Upper lobe of left lung (tissue), 4 donors: Measurements from ENCODE around the gene SC5D.

ENCODE experiments used
- EP300 ChIP-seq, 4 donors: sonication (generic); formaldehyde crosslinking; IDR thresholded peaks; one replicate each; pipeline ENCODE4 v1.5.1; 2017; ENCODE audit warnings: antibody characterized with exemption in 4 of 4, control low read depth in 2 of 4
- TF ChIP-seq, protein P1 (sequence below), 6 experiments: fragments of 450-650 bp in 4 of 6; fragments of 200-600 bp in 2 of 6; sonication (generic) in 2 of 6; IDR thresholded peaks; one replicate each; pipeline ENCODE4 v1.5.1; 2016 to 2019; ENCODE audit warnings: antibody characterized with exemption in 6 of 6

DNA sequence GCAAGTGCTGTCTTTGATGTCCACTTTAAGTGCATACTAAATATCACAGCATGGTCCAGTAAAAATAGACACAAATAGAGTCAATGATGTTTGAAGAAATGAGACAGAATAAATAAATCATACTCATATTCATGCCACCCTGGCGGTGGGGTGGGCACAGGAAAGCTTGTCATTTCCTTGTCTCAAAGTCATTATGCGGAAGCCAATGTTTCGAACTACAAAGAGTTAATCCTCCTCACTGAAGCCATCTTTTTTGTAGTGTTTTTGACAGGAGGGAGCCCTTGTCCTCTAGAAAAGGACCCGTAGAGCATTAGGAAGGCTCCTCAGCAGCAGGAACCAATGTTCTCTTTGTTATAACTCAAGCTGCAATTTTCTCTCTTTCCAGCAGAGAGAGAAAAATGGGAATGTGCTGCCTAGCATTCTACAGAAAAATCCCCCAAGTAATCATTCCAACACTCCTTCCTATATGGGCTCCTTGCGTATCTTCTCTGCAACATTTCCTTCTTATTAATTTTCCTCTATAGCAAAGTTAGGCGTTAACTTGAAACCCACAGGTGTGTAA, 30.6 kb downstream of the SC5D start:
- no peak for TF ChIP-seq EP300 (IDR thresholded peaks at IDR 0.05)
- TF ChIP-seq, protein P1, sequence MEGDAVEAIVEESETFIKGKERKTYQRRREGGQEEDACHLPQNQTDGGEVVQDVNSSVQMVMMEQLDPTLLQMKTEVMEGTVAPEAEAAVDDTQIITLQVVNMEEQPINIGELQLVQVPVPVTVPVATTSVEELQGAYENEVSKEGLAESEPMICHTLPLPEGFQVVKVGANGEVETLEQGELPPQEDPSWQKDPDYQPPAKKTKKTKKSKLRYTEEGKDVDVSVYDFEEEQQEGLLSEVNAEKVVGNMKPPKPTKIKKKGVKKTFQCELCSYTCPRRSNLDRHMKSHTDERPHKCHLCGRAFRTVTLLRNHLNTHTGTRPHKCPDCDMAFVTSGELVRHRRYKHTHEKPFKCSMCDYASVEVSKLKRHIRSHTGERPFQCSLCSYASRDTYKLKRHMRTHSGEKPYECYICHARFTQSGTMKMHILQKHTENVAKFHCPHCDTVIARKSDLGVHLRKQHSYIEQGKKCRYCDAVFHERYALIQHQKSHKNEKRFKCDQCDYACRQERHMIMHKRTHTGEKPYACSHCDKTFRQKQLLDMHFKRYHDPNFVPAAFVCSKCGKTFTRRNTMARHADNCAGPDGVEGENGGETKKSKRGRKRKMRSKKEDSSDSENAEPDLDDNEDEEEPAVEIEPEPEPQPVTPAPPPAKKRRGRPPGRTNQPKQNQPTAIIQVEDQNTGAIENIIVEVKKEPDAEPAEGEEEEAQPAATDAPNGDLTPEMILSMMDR (IDR thresholded peaks at IDR 0.05): no peak
